GM19023 (cell line): ENCODE measurements around the gene DISP3.

ENCODE experiments used
- ATAC-seq: cut with Tn5 transposase; IDR thresholded peaks from one replicate; pipeline ENCODE4 v1.9.1; 2021; ENCODE audit warnings: mild to moderate bottlenecking, moderate library complexity; ENCODE audit not compliant: unreplicated experiment

The DISP3 gene

DNA sequence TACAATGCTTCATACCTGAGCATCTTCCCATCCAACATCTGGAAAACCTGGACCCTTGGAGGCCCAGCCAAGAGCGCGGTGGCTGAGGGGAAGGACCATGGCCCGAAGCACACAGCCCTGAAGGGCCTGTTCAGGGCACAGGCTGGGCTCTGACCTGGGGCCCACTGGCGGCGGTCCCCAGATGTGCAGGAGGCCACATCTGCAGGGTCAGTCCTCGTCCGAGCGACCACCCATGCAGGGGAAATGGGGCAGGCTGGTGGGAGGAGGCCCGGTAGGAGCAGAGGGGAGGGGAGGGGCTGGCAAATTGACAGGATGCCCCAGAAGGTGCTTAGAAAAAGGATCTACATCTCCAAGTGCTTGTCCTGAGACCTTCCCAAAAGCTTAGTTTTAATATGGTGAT is 59.9 kb downstream of the DISP3 start:
- ATAC-seq, result no peak

DNA sequence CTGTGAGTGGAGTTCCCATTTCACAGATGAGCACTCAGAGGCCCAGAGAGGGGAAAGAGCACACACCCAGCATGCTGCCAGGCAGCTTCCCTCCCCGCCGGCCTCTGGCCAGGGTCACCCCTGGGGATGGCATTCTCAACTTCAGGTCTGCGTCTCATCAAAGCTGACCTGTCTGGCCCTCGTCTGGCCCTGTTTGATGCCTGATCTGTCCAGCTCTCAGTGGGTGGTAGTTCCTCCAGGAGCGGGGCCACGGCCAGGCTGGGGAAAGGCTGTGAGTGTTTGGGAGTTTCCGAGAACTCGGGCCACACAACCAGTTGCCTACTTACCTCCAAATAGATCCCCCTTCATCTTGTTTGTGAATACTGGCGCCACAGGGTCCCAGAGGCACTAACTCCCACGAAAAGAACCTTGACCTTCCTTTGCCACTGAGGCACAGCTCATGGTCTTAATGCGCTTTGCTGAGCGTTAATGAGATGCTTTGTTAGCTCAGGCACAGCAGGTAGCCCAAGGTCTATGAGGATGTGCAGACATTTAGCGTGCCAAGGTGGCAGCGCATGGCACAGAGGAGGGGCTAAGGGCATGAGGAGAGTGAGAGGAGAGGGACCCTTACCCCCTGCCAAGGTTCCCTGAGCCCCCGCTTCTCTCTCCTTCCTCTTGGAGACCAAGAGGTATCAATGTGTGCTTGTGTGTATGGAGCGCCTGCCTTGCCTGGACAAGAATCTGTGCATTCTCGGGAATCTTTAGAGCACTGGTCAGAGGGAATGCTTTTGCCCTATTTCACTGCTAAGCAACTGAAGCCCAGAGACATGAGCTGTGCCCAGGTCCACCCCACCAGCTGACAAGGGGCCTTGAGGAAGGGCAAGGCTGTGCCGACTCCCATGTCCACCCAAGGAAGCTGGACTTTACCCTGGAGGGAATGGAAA is 61.2 kb downstream of the DISP3 start:
- no peak for ATAC-seq

DNA sequence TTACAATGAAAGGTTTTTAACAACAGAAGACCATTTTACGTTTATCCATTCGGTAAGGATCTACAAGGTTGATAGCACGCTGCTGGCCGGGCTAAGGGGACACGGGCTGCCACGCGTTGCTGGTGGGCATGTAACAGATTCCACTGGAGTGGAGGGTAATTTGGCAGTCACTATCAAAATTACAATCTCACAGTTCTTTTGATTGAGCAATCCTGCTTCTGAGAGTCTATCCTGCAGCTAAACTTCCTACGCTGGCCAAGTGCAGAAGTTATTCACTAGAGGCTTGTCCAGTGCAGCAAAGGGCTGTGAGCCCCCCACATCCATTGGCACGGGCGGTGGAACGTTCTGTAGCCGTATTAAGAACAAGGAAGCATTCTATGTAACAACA is 61.8 kb downstream of the DISP3 start:
- no peak for ATAC-seq

DNA sequence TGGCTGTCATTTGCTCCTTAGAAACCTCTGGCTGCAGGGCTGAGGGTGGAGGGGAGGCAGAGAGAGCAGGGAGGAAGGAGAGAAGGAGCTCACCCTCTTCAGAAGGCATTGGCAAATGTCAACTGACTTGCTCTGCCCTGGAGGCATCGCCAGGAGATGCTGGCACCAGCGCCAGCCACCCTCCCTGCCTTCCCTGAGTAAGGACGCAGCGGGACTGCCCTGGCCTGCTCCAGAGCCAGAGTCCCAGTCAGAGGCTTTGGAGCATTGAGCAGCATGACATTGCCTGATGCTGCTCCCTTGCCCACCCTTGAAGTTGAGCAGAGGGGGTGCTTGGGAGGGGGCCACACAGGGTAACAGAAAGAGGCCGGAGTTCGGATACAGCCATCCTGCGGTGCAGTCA is 62.3 kb downstream of the DISP3 start:
- no peak for ATAC-seq

DNA sequence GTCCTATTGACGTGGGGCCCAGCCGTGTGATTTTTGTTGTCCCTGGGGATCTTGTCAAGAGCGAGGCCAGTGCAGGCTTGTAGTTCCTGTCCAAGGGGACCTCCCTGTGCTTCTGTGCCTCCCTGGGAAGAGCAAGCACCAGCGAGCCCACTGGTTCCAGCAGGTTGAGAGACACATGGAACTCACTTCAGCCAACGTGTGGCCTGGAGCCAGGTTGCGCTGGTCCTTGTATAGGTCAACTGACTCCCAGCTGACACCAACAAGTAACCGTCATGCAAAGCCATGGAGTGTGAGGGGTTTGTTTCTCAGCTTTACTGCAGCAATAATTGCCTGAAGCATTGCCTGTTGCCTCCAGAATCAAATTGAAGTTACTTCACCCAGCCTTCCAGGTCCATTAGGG is 63.0 kb downstream of the DISP3 start:
- ATAC-seq, result no peak

DNA sequence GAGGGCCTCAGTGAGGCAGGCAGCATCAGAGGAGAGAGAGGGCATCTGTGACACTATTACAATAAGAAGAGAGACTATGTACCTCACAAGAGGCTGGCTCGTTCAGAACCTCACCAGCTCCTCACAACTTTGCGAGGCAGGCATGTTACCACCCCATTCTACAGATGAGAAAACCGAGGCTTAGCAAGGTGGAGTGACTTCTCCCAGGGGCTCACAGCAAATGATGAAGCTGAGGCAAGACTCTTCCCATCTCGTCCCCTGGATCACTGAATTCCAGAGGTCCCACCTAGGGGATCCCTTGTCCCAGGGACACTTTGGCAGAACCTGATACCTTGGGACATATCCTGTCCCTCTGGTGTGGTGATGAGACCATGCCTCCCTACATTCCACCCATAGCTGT is 64.4 kb downstream of the DISP3 start:
- no peak for ATAC-seq

DNA sequence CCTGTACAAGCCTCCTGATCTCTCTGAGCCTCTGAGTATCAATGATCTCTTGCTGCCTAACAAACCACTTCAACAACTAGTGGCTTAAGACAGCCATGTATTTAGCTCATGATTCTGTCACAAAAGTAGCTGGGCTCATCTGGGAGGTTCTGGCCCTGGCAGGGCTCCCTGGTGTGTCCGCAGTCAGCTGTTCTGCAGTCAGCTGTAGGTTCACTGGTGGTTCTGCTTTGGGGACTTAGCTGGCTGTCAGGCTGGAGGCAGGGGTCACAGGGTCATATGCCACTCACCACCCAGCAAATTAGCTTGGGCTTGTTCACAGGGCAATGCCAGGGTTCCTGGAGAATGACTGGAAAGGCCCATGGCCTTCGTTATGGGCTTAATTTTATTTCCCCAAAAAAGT is 64.8 kb downstream of the DISP3 start:
- ATAC-seq, result no peak

DNA sequence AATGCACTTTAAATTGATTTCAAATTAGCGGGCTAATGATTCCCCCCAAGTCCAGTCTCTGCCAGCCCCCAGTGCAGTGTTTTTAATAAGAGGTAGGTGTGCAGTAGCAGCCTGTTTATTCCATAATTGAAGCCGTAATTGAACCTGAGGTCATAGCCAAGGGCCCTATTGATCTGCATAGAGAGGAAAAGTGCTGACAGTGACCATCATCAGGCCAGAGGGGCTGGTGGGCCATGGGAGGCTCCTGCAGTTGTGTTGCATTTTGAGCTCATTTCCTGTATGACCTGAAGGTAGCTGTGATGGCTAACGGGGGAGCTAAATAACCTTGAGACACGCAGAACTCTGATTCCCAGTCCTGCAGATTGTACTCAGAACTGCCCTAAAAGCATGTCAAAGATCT is 67.5 kb downstream of the DISP3 start:
- no peak for ATAC-seq

DNA sequence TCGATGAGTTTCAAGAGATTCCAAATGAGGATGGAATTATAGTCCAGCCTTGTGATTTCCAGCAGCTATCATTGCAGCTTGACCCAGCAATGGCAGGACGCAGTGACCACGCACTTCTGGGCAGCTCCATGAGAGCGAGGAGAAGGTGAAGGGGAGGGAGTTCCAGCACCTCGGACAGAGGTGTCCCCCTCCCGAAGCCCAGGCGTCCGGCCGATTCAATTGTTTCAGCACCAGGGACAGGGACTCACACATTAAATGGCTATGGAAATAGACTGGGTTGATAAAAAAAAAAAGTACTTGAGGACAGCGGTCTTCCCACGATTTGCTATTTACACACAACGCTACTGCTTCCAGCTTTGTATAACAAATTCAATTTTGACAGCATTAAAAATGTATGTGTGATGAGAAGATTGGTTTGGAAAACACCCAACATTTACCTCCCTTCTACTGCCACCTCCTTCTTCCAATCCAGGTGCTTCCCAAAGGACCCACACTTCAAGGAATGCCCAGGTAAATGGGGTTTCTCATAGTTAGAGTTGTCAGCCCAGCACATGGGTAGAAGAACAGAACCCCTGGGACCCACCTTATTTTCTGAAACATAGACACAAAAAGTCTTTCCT is 71.8 kb downstream of the DISP3 start:
- ATAC-seq, result no peak

DNA sequence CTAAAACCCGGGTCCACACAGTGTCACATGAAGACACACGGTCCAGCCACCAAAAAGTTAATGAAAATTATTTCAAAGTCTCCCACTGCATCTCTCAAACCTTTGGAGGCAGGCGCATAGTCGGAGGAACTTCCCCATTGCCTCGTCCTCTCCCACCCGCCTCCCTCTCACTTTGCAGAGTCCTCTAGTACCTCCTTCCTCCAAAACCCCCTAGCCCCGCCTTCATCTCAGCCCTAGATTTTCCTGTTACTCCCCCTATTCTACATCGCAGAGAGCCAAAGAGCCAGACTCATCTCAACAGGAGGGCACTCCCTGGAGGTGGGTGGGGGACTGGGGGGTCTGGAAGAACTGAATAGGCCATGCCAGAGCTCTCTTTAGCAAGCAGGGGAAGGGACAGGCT is 79.3 kb downstream of the DISP3 start:
- ATAC-seq, result no peak

DNA sequence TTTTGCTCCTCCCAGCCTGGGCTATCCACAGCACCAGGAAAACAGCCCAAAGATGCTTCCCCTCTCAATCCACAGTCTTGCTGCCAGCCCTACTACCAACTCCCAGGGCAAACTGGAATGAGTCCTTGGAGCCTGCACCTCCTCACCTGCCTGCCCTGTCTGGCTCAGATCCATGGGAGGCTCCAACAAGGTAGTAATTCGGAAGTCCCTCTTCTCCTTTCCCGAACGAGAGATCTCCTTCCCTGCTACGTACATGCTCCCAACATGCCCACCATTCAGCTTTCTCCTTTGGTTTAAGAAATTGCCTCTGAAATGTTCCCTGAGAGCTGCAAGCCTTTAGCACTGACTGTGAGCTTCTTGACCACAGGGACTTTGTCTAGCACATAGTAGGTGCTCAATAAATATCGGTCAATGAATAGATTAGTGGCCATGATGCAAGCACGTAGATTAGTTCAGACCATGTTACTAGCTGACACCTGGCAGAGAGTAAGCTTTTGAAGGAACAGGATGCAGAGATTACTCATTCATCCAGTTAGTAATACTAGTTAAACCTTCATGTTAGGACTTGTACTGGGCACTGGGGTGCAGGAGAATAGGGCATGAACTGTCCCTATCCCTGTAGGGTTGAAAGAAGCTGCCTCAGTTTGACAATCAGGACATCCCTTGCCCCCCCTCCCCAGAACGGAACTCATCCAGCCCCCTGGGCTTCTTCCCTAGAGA is 80.1 kb downstream of the DISP3 start:
- no peak for ATAC-seq

DNA sequence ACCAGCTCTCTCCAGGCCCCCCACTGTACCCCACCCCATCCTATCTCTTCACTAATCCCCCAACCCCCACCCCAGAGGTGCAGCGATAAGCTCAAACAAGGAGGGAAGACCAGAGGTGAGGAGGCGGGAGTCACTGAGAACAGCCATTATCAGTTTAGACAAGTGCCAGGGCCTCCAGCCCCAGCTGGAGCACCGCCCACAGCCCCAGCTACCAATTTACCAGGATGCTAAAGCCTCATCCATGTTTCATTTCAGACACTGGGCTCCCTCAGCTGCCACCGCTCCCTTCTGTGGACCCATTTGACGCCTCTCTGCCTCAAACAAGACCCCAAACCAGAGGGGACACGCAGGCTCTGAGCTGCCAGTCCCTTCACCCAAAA is 80.6 kb downstream of the DISP3 start:
- no peak for ATAC-seq

DNA sequence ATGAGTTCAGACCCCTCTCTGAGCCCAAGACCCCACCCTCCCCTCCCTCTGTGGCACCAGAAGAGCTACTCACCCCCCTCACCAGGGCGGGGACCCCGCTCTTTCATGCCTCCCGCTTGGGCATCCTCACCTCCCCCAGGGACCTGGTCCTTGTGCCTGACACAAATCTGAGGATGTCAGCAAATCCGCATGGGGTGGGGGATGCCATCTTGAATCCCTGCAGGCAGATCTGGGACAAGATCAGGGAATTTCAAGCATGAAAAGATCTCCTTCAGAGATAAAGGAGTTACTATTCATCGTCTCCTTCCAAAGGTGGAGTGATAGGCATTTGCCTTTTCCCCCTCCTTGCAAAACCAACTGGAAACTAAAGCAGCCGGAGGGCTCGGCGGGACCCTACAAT is 81.1 kb downstream of the DISP3 start:
- no peak for ATAC-seq

DNA sequence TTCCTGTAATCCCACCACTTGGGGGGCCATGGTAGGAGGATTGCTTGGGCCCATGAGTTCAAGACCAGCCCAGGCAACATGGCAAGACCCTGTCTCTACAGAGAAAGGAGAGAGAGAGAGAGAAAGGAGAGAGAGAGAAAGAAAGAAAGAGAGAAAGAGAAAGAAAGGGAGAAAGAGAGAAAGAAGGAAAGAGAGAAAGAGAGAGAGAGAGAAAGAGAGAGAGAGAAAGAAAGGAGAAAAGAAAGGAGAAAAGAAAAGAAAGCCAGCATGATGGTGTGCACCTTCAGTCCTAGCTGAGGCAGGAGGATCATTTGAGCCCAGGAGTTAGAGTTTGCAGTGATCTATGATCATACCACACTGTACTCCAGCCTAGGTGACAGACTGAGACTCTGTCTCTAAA is 82.8 kb downstream of the DISP3 start:
- no peak for ATAC-seq

DNA sequence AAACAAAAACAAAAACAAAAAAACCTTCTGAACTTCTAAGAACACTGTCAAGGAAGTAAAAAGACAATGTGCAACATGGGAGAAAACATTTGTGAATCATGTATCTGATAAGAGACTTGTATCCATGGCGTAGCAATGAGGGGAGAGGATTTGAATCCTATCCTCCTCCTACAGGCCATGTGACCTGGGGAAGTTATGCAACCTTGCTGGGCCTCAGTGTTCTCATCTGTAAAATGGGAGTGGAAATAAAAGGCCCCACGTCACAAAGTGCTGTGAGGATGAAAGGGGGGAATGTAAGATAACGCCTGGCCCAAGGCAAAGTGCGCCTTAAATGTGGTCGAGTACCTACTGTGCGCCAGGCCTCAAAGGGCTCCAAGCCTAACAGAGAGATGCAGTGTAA is 83.7 kb downstream of the DISP3 start:
- ATAC-seq, result no peak

DNA sequence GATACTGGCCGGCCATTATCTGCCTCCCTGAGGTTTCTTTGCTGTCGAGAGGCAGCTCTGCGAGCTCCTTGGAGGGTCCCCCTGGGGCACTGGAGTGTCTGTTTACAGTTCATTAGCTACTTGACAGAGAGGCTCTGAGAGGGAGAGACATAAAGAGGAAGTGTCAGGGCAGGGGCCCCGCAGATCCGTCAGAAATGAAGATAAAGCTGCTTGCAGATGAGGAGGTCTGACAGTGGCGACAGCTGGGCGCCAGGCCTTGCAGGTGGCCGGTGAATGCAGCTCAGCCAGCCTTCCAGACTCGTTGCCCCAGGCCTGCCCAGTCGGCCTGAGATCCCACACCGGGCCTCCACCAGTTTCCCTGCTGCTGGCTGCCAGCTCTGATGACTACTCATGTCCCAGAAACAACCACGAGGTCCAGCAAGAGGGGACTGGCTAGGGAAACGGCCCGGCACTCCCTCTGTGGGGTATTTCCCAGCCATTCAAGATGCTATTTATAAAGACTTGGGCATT is 84.7 kb downstream of the DISP3 start:
- ATAC-seq, result no peak

DNA sequence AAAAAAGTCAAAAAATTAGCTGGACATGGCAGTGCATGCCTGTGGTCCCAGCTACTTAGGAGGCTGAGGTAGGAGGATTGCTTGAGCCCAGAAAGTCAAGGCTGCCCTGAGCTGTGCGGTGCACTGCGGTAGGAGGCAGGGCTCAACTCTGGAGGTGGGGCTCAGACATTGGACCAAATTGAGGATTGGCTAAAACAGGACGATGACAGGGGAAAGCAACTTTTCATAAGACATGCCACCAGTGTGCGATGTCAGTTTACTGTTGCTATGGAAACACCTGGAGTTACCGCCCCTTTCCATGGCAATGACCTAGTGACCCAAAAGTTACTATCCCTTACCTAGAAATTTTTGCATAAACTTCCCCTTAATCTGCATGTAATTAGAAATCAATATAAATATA is 85.3 kb downstream of the DISP3 start:
- no peak for ATAC-seq

DNA sequence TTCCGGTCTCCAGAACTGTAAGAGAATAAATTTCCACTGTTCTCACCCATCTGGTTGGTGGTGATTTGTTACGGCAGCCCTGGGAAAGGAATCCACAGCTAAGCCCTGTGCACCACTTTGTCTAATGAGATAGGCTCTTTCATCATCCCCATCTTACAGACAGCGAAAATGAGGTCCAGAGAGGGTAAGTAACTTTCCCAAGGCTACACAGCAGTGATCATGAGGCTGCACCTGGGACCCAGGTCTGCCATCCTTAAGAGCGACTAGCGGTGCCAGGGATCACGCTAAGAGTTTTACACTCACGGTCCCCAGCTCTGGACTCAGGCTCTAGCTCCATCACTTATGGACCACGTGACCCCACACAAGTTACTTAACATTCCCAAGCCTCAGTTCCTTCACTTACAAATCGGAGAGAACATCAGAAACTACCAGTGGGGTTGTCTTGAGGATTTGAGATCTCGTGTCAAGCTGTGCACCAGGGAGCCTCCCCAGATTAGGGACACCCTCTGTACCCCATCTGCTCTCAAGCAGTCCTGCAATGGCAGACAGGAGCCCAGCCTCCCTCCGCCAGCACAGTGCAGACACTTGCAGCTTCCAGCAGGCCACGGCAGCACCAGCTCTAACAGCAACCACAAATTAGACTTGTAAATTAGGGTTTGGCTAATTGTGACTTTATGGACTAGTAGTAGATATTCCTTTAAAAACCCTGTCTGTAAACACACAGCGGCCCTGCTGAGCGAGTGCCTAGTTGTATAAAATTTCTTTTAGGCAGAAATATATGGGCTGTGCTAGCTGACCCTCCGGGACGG is 87.3 kb downstream of the DISP3 start:
- ATAC-seq, result no peak

DNA sequence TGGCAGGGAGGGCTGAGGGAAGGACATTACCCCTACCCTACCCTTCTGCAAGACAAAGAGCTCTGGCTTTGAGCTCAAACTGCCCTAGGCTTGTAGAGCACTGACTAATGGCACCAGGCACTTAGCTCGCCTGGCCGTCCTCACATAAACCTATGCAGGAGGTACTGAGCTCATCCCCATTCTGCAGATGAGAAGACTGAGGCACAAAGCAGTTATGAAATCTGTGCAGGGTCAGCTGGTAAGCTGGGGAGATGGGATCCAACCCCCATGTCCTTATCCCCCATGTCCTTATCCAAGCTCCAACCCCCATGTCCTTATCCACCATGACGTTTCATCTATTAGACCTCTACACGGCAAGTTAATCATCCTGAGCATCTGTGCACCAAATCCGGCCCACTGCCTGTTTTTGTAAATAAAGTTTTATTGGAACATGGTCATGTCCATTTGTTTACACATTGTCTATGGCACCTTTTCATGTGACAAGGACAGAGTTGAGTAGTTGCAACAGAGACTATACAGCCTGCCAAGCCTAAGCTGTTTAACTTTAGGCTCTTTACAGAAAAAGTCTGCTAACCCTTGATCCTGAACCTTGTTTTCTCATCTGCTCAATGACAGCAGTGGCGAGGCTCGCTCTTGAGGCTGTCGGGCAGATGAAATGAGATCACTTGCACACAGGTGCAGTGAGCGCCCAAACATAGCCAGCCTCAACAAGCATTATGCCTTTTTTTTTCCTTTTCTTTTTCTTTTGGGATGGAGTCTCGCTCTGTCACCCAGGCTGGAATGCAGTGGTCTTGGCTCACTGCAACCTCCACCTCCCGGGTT is 88.5 kb downstream of the DISP3 start:
- ATAC-seq, result no peak

DNA sequence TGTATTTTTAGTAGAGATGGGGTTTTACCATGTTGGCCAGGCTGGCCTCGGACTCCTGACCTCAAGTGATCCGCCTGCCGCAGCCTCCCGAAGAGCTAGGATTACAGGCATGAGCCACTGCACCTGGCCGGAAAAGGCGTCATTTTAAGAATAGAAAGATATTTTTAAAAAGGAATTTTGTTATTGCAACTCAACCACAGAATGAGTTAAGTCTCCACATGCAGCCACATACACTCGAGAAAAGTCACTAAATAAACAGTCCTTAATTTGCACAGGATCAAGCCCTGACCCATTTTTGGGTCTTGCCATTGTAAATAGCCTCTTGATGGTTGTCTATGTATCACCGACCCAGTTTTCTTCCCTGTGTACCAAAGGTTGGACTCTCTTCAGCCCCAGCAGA is 89.7 kb downstream of the DISP3 start:
- ATAC-seq, result no peak
